Femur (tissue), 1 donor: Measurements from ENCODE around the gene GPR155.

ENCODE experiments used
- DNase-seq: peaks from one replicate; pipeline ENCODE4 v3.0.0-alpha.2; 2017

GPR155 gene, protein sequence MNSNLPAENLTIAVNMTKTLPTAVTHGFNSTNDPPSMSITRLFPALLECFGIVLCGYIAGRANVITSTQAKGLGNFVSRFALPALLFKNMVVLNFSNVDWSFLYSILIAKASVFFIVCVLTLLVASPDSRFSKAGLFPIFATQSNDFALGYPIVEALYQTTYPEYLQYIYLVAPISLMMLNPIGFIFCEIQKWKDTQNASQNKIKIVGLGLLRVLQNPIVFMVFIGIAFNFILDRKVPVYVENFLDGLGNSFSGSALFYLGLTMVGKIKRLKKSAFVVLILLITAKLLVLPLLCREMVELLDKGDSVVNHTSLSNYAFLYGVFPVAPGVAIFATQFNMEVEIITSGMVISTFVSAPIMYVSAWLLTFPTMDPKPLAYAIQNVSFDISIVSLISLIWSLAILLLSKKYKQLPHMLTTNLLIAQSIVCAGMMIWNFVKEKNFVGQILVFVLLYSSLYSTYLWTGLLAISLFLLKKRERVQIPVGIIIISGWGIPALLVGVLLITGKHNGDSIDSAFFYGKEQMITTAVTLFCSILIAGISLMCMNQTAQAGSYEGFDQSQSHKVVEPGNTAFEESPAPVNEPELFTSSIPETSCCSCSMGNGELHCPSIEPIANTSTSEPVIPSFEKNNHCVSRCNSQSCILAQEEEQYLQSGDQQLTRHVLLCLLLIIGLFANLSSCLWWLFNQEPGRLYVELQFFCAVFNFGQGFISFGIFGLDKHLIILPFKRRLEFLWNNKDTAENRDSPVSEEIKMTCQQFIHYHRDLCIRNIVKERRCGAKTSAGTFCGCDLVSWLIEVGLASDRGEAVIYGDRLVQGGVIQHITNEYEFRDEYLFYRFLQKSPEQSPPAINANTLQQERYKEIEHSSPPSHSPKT

GRCh38 chr2:174486563-174487107, at the start of gene GPR155:
Gene GPR155, minus strand, starts transcription at chr2:174487029. Its CDS starts 5,073 bp downstream, at chr2:174481956.
- peak; percentile 81 for DNase-seq

- no peak for DNase-seq
Measured at GRCh38 chr2:174535757-174536703, 49.2 kb upstream of the GPR155 start.

GRCh38 chr2:174535083-174535482, 48.3 kb upstream of the GPR155 start:
- no peak for DNase-seq

GRCh38 chr2:174529916-174530315, 43.1 kb upstream of the GPR155 start:
- no peak for DNase-seq

DNA sequence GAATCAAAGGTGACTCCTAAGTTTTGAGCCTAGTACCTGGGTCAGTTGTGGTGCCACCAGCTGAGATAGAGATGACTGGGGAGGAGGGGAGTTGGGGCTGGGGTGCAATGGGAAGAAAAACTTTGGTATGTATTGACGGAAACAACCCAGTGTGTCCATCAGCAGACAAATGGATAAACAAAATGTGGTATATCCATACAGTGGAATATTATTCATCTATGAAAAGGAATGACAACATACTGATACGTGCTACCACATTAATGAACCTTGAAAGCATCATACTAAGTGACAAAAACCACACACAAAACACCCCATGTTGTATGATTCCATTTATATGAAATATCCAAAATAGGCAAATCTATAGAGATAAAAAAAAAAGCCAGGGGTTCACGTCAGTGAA, 41.1 kb upstream of the GPR155 start:
- no peak for DNase-seq

GRCh38 chr2:174527101-174527721, 40.4 kb upstream of the GPR155 start:
- no peak for DNase-seq

GRCh38 chr2:174524527-174524926, 37.7 kb upstream of the GPR155 start:
- DNase-seq: no peak

DNA sequence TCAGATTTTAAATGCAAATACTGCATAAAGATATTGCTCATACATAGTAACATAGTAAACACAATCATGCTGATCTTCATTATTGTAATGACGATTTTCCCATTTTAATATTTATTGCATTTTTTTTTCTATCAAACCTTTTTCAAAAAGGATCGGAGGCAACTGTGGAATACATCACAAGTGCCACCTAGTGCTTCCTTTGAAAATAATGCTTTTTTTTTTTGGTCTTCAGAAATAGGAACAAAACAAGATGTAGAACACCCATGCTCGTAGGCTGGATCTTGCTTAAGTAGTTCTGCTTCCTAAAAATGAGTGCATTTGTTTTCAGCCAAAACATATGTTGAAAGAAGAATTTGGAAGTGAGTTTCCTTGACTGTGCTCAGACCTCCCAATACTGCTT, 35.7 kb upstream of the GPR155 start:
- no peak for DNase-seq

DNA sequence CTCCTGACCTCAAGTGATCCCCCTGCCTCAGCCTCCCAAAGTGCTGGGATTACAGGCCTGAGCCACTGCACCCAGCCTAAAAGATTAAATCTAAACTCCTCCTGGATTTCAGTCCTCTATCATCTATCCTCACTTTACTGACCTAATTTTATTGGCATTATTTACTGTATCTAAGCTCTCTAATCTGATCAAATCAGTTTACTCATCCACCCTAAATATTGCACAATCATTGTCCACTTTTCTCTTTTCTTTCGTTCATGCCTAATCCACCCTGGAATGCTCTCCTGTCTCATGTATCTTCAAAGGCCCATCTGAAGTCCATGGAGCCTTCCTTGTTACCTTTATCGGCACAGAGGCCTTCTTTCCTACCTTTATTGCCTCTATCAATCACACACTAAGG, 31.6 kb upstream of the GPR155 start:
- no peak for DNase-seq

- DNase-seq: no peak
Measured at GRCh38 chr2:174516501-174517378, 29.9 kb upstream of the GPR155 start.

- DNase-seq: no peak
Measured at GRCh38 chr2:174512345-174512744, 25.5 kb upstream of the GPR155 start.

GRCh38 chr2:174511580-174512260, 24.9 kb upstream of the GPR155 start:
- DNase-seq: no peak

GRCh38 chr2:174510583-174511189, 23.9 kb upstream of the GPR155 start:
- DNase-seq: no peak

GRCh38 chr2:174503161-174503809, 16.5 kb upstream of the GPR155 start:
- DNase-seq: no peak

DNA sequence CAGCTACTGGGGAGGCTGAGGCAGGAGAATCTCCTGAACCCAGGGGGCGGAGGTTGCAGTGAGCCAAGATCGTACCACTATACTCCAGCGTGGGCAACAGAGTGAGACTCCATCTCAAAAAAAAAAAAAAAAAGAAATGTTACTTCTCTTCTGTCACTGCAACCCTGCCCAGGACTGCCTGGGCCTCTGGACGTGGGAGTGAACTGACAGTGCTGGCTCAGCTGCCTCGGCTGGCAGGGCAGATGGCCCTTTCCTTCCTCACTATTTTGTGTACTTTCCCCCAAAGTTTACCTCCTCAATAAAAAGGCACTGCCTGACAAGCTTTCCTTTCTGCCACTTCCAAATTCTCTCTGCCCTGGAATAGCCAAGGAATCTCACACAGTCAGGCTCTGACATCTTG, 12.5 kb upstream of the GPR155 start:
- DNase-seq: no peak

DNA sequence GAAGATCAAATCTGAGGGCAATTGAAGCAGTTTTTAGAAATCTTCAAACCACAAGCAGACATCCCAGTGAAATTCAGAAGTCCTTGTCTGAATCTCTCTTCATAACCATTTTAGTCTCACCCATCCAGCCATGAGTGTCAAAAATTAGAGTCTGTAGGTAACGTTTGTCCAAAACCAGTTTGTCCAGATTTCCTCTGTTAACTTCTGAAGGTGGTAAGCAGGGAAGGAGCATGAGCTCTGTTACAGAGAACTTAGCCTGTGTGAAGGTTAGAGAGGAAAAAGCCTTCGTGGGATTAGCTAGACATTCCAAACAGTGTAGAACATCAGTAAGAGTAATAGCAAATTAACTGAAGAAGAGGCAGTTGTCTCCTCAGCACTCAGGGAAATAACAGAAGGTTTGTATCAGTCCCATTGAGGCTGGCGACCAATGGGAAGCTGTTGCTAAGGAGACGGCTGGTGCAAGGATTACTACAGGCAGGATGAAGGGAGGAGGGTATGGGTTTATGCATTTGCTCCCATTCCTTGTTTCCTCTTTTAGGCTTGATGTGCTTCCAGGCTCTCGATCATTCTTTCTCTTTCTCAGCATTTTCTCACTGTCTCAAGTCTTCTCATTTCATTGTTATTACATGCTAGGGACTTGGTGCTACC, 8.7 kb upstream of the GPR155 start:
- no peak for DNase-seq

GRCh38 chr2:174493549-174494331, 6.9 kb upstream of the GPR155 start:
- no peak for DNase-seq

DNA sequence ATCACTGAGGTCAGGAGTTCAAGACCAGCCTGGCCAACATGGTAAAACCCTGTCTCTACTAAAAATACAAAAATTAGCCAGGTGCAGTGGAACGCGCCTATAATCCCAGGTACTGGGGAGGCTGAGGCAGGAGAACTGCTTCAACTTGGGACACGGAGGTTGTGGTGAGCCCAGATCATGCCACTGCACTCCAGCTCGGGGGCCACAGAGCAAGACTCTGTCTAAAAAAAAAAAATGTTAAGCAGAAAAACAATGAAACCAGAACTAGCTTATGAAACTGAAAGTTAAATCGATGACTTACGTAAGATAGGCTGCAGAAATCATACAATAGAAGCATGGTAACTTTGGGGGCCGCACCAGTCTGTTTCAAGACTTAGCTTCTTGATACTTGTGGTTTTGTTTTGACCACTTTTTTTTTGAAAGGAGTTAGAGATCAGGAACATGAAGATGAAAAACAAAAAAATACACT, 6.2 kb upstream of the GPR155 start:
- no peak for DNase-seq
